CD4-positive, alpha-beta memory T cell (primary cell): Measurements from ENCODE around the gene P2RY1. TPM values are rescaled to one million over a fixed set of nuclear protein-coding genes. Genes with fewer than 3 reads are reported as not detected.

Source experiments
- CTCF ChIA-PET: fragments of 350-600 bp; sonication (Branson Sonifier 250); formaldehyde crosslinking; loops from one replicate; lab custom pipeline; 2021; ENCODE audit warnings: inconsistent platforms; ENCODE audit not compliant: partially characterized antibody; lab: Charles Lee
- POLR2A ChIA-PET: fragments of 350-600 bp; sonication (Branson Sonifier 250); formaldehyde crosslinking; loops from one replicate; lab custom pipeline; 2021; ENCODE audit not compliant: partially characterized antibody; lab: Charles Lee
- DNase-seq, 5 donors: peaks; one replicate each; pipeline versions ENCODE4 v3.0.0 to v3.0.0-alpha.2; 2020 to 2022; ENCODE audit warnings: mixed read lengths in 1 of 5
- H3K27ac ChIP-seq: one replicate; pipeline ENCODE4 v1.7.0; 2013; ENCODE audit warnings: low read depth, low read length
- H3K27me3 ChIP-seq: 2 replicates; pipeline ENCODE4 v1.7.0; 2013; ENCODE audit warnings: mild to moderate bottlenecking, low read length, moderate library complexity; ENCODE audit not compliant: insufficient read depth
- H3K36me3 ChIP-seq: 2 replicates; pipeline ENCODE4 v1.7.0; 2013; ENCODE audit warnings: mild to moderate bottlenecking, low read length, moderate library complexity; ENCODE audit not compliant: insufficient read depth
- H3K4me1 ChIP-seq: 2 replicates; pipeline ENCODE4 v1.7.0; 2013; ENCODE audit warnings: mild to moderate bottlenecking, low read length, moderate library complexity; ENCODE audit not compliant: insufficient read depth
- H3K4me3 ChIP-seq, 2 donors: one replicate each; pipeline ENCODE4 v1.7.0; 2013; ENCODE audit warnings: low read length in 2 of 2, mild to moderate bottlenecking in 1 of 2
- H3K9me3 ChIP-seq, 2 donors: one replicate each; pipeline ENCODE4 v1.7.0; 2013; ENCODE audit warnings: low read length in 2 of 2, control low read depth in 1 of 2; ENCODE audit not compliant: control insufficient read depth in 1 of 2
- H3K27ac Mint-ChIP-seq, 7 donors: one replicate each; pipeline ENCODE4 v1.8.0; 2020 to 2021; ENCODE audit warnings: mixed read lengths in 7 of 7, mild to moderate bottlenecking in 6 of 7, inconsistent platforms in 3 of 7, moderate library complexity in 3 of 7
- H3K27me3 Mint-ChIP-seq, 2 donors: one replicate each; pipeline ENCODE4 v1.8.0; 2020 to 2021; ENCODE audit warnings: mixed read lengths in 2 of 2
- H3K36me3 Mint-ChIP-seq, 2 donors: one replicate each; pipeline ENCODE4 v1.8.0; 2020 to 2021; ENCODE audit warnings: mixed read lengths in 2 of 2, inconsistent platforms in 1 of 2, mild to moderate bottlenecking in 1 of 2
- H3K4me1 Mint-ChIP-seq, 4 donors: one replicate each; pipeline ENCODE4 v1.8.0; 2020 to 2021; ENCODE audit warnings: mixed read lengths in 4 of 4, mild to moderate bottlenecking in 1 of 4
- H3K4me3 Mint-ChIP-seq, 8 donors: one replicate each; pipeline ENCODE4 v1.8.0; 2020 to 2021; ENCODE audit warnings: mixed read lengths in 8 of 8, mild to moderate bottlenecking in 7 of 8, moderate library complexity in 6 of 8, inconsistent platforms in 3 of 8
- H3K9me3 Mint-ChIP-seq, 8 donors: one replicate each; pipeline ENCODE4 v1.8.0; 2020 to 2021; ENCODE audit warnings: mixed read lengths in 8 of 8, mild to moderate bottlenecking in 5 of 8, inconsistent platforms in 3 of 8, moderate library complexity in 1 of 8
- intact Hi-C: fragments of 100-400 bp; cut with micrococcal nuclease; formaldehyde crosslinking; loops from one replicate; pipeline ENCODE4 v1.15.1; 2023
- polyA plus RNA-seq, 2 donors: library from polyadenylated mRNA; unstranded; fragments of 300-500 nt; fragmentation: Illumina TruSeq; gene quantifications; one replicate each; pipeline ENCODE4 v1.2.3, GENCODE V29; 2021
- total RNA-seq, 2 experiments: library from RNA; stranded (reverse); gene quantifications; one replicate each; pipeline ENCODE4 v1.2.3, GENCODE V29; 2021

P2RY1 gene
- total and polyA plus RNA-seq, 4 experiments from 2014 or later: 0.08 to 0.09 TPM; not detected in 2

DNA sequence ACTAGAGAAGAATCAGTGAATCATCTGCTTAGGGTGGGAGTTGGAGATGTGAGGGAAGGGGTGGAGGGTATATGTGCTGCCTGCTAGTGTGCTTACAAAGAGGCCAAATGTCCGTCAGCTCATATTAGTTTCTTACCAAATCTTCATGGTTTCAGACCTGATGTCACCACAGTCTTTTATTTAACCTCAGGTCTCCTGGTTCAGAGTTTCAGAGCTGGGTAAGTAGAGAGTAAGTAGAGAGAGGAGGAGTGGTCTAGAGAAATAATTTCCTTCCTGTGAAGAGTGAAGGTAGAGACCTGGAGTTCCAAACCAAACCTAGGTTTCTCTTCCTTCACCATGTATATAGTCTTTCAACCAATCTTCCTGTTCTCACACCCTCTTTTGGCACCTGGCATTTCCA, 17.5 kb upstream of the P2RY1 start:
- Histone ChIP-seq H3K9me3 (no peaks in the 10 kb centered on the region), H3K27ac (no peak overlapping the region), H3K4me1 (no peaks in the 10 kb centered on the region), H3K4me3 (no peak overlapping the region), H3K27me3 (no peaks in the 10 kb centered on the region), H3K36me3 (no peaks in the 10 kb centered on the region)
- intact Hi-C loops: no loop called here
- no peaks in the 10 kb centered on the region for H3K4me1 Mint-ChIP-seq
- H3K4me3 Mint-ChIP-seq: no peak overlapping the region
- peaks cover 0 to 7% (median 0%) of the 10 kb centered on the region in 8 donors for H3K9me3 Mint-ChIP-seq
- DNase-seq: no peak
- no peaks in the 10 kb centered on the region for H3K36me3 Mint-ChIP-seq
- peaks cover 1 to 2% of the 10 kb centered on the region in 2 donors for H3K27me3 Mint-ChIP-seq
- CTCF ChIA-PET: no interaction called here
- H3K27ac Mint-ChIP-seq: no peak overlapping the region
- POLR2A ChIA-PET: no interaction called here

- no peaks in the 10 kb centered on the region for H3K9me3 ChIP-seq
- Mint-ChIP-seq H3K4me3 (no peak overlapping the region), H3K9me3 (peaks cover 0 to 7% (median 0%) of the 10 kb centered on the region in 8 donors), H3K4me1 (no peaks in the 10 kb centered on the region), H3K36me3 (no peaks in the 10 kb centered on the region), H3K27me3 (peaks cover 1 to 2% of the 10 kb centered on the region in 2 donors), H3K27ac (no peak overlapping the region)
- no peak overlapping the region for H3K27ac ChIP-seq
- H3K4me1 ChIP-seq: no peaks in the 10 kb centered on the region
- no peak for DNase-seq
- H3K27me3 ChIP-seq: no peaks in the 10 kb centered on the region
- CTCF ChIA-PET: no interaction called here
- H3K36me3 ChIP-seq: no peaks in the 10 kb centered on the region
- POLR2A ChIA-PET: no interaction called here
- no peak overlapping the region for H3K4me3 ChIP-seq
- intact Hi-C loops: no loop called here
Measured at GRCh38 chr3:152818027-152818426, 16.9 kb upstream of the P2RY1 start.

GRCh38 chr3:152823173-152823572, 11.8 kb upstream of the P2RY1 start:
- Mint-ChIP-seq H3K9me3 (peaks cover 0 to 1% (median 0%) of the 10 kb centered on the region in 8 donors), H3K4me1 (no peaks in the 10 kb centered on the region), H3K4me3 (no peak overlapping the region), H3K27me3 (peaks cover 0 to 1% of the 10 kb centered on the region in 2 donors), H3K36me3 (no peaks in the 10 kb centered on the region), H3K27ac (no peak overlapping the region)
- Histone ChIP-seq H3K4me1 (no peaks in the 10 kb centered on the region), H3K36me3 (no peaks in the 10 kb centered on the region), H3K9me3 (no peaks in the 10 kb centered on the region), H3K27ac (no peak overlapping the region), H3K4me3 (no peak overlapping the region), H3K27me3 (no peaks in the 10 kb centered on the region)
- DNase-seq: no peak
- intact Hi-C loops: no loop called here
- ChIA-PET CTCF (no interaction called here), POLR2A (no interaction called here)

GRCh38 chr3:152823781-152824180, 11.2 kb upstream of the P2RY1 start:
- Mint-ChIP-seq H3K27me3 (peaks cover 0 to 1% of the 10 kb centered on the region in 2 donors), H3K36me3 (no peaks in the 10 kb centered on the region), H3K9me3 (no peaks in the 10 kb centered on the region), H3K27ac (no peak overlapping the region), H3K4me1 (no peaks in the 10 kb centered on the region), H3K4me3 (no peak overlapping the region)
- ChIA-PET POLR2A (no interaction called here), CTCF (no interaction called here)
- Histone ChIP-seq H3K4me1 (no peaks in the 10 kb centered on the region), H3K36me3 (no peaks in the 10 kb centered on the region), H3K27ac (no peak overlapping the region), H3K9me3 (no peaks in the 10 kb centered on the region), H3K27me3 (no peaks in the 10 kb centered on the region), H3K4me3 (no peak overlapping the region)
- no peak for DNase-seq
- intact Hi-C loops: no loop called here

DNA sequence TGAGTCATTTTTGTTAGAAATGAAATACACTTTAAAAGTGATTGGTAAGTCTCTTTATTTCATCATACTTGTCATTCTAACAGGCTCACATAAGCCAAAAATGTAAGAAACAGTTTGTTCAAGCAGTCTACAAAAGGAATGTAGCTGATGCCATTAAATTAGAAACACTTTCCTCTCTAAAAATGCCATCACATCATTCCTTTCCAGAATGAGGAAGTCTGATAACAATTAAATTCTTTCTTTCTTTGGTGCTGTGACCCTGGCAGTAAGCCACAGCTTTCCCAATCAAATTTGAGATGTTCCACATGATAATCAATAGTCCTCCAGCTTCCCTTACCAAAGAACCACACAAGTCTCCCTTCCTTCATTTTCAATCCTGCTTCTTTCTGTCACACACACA, 9.4 kb upstream of the P2RY1 start:
- intact Hi-C loops: no loop called here
- Mint-ChIP-seq H3K4me1 (no peaks in the 10 kb centered on the region), H3K4me3 (no peak overlapping the region), H3K27ac (no peak overlapping the region), H3K36me3 (no peaks in the 10 kb centered on the region), H3K9me3 (no peaks in the 10 kb centered on the region), H3K27me3 (peaks cover 0 to 1% of the 10 kb centered on the region in 2 donors)
- no peaks in the 10 kb centered on the region for H3K4me1 ChIP-seq
- no peaks in the 10 kb centered on the region for H3K27me3 ChIP-seq
- H3K27ac ChIP-seq: no peak overlapping the region
- ChIA-PET POLR2A (no interaction called here), CTCF (no interaction called here)
- H3K4me3 ChIP-seq: no peak overlapping the region
- no peak for DNase-seq
- no peaks in the 10 kb centered on the region for H3K36me3 ChIP-seq
- no peaks in the 10 kb centered on the region for H3K9me3 ChIP-seq

- Histone ChIP-seq H3K27me3 (no peaks in the 10 kb centered on the region), H3K36me3 (no peaks in the 10 kb centered on the region), H3K27ac (no peak overlapping the region), H3K9me3 (no peaks in the 10 kb centered on the region), H3K4me3 (no peak overlapping the region), H3K4me1 (no peaks in the 10 kb centered on the region)
- Mint-ChIP-seq H3K27ac (no peak overlapping the region), H3K9me3 (peaks cover 0 to 2% (median 0%) of the 10 kb centered on the region in 8 donors), H3K27me3 (peaks cover 2 to 3% of the 10 kb centered on the region in 2 donors), H3K4me3 (no peak overlapping the region), H3K36me3 (no peaks in the 10 kb centered on the region), H3K4me1 (no peaks in the 10 kb centered on the region)
- intact Hi-C loops: no loop called here
- ChIA-PET CTCF (no interaction called here), POLR2A (no interaction called here)
- no peak for DNase-seq
Measured at GRCh38 chr3:152826476-152826875, 8.5 kb upstream of the P2RY1 start.

DNA sequence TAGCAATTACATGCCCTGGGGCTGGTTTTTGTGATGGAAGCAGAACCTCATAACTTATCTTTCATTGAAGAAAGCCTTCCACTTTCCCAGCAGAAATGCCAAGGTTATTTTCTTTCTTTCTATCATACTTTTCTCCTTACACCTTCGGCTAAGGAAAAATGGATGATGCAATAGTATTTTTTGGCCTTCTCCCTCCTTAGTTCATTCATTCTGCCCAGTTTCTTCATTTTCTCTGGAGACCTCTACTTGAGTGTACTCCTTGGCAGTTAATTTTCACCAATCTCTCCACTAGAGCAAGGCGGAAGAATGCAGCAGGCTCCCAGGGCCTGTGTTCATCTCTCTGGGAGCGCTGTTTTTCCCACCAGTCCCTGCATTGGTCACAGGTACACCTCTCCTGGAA, 7.6 kb upstream of the P2RY1 start:
- Mint-ChIP-seq H3K4me3 (no peak overlapping the region), H3K4me1 (no peaks in the 10 kb centered on the region), H3K36me3 (no peaks in the 10 kb centered on the region), H3K27me3 (peaks cover 3 to 6% of the 10 kb centered on the region in 2 donors), H3K9me3 (peaks cover 0 to 2% (median 0%) of the 10 kb centered on the region in 8 donors), H3K27ac (no peak overlapping the region)
- intact Hi-C loops: no loop called here
- Histone ChIP-seq H3K4me3 (no peak overlapping the region), H3K27ac (no peak overlapping the region), H3K9me3 (no peaks in the 10 kb centered on the region), H3K4me1 (no peaks in the 10 kb centered on the region), H3K36me3 (no peaks in the 10 kb centered on the region), H3K27me3 (no peaks in the 10 kb centered on the region)
- POLR2A ChIA-PET: no interaction called here
- no peak for DNase-seq
- CTCF ChIA-PET: no interaction called here
